Activated T-helper 2 cell treated with anti-CD3 and anti-CD28 coated beads, Interferon-gamma antibody, Interleukin-2, Interleukin-4, amounts not matched to agents 10 μg/mL and 5 μg/mL and 100 μg/mL, durations not matched to agents 14 hours and 24 hours and 36 hours (primary cell): ENCODE measurements around the gene AIDA. TPM values are rescaled to one million over a fixed set of nuclear protein-coding genes. Genes with fewer than 3 reads are reported as not detected.
A peak's percentile ranks its signal among the peaks of the same experiment; 100 is the strongest.
"Not testable (repeated sequence)": the region's sequence is repeated elsewhere in the genome, so short reads cannot be mapped to it uniquely, and the experiment has no call there.

Experiments
- DNase-seq: peaks from one replicate; pipeline ENCODE4 v3.0.0; 2021; ENCODE audit warnings: low spot score
- H3K27ac Mint-ChIP-seq: one replicate; pipeline ENCODE4 v1.8.0; 2021; ENCODE audit warnings: mixed read lengths
- H3K27me3 Mint-ChIP-seq: one replicate; pipeline ENCODE4 v1.8.0; 2021; ENCODE audit warnings: low read depth, mixed read lengths
- H3K36me3 Mint-ChIP-seq: one replicate; pipeline ENCODE4 v1.8.0; 2021; ENCODE audit warnings: low read depth, mixed read lengths
- H3K4me1 Mint-ChIP-seq: one replicate; pipeline ENCODE4 v1.8.0; 2021; ENCODE audit warnings: low read depth, mixed read lengths
- H3K4me3 Mint-ChIP-seq: one replicate; pipeline ENCODE4 v1.8.0; 2021; ENCODE audit warnings: low read depth, mild to moderate bottlenecking, moderate library complexity, mixed read lengths
- H3K9me3 Mint-ChIP-seq: one replicate; pipeline ENCODE4 v1.8.0; 2021; ENCODE audit warnings: mixed read lengths
- intact Hi-C: fragments of 100-400 bp; cut with micrococcal nuclease; formaldehyde crosslinking; loops from one replicate; pipeline ENCODE4 v1.15.1; 2023
- total RNA-seq: library from RNA; stranded (reverse); gene quantifications from 2 replicates; pipeline ENCODE4 v1.2.3, GENCODE V29; 2022

The AIDA gene
- 41.9 and 45.7 TPM in 2 replicates for total RNA-seq

- peaks cover 33% of the 10 kb centered on the region for H3K4me1 Mint-ChIP-seq
- intact Hi-C loops: loop anchor here (1.0 to 5.0 kb wide), 6 partner anchors 59 to 247 kb away; partner anchors contain the start of genes MIA3 and TAF1A
- peak within 1 kb of the TSS; percentile 97 for H3K27ac Mint-ChIP-seq
- H3K27me3 Mint-ChIP-seq: no peaks in the 10 kb centered on the region
- peak within 1 kb of the TSS; percentile 99 for H3K4me3 Mint-ChIP-seq
- DNase-seq: peak; percentile 92
- peaks cover 50% of the 10 kb centered on the region for H3K36me3 Mint-ChIP-seq
- no peaks in the 10 kb centered on the region for H3K9me3 Mint-ChIP-seq
These were observed at the start of gene AIDA, which contains the start of gene BROX for GRCh38 chr1:222712253-222713090. Gene AIDA (minus strand): TSS chr1:222712491. CDS start chr1:222712317, 174 bp downstream. Gene BROX (plus strand): TSS chr1:222712564. CDS start chr1:222715700, 3,136 bp downstream.

GRCh38 chr1:222761083-222761482 is 48.8 kb upstream of the AIDA start:
- H3K9me3 Mint-ChIP-seq: peaks cover 4% of the 10 kb centered on the region
- DNase-seq: no peak
- H3K36me3 Mint-ChIP-seq: no peaks in the 10 kb centered on the region
- no peaks in the 10 kb centered on the region for H3K4me1 Mint-ChIP-seq
- H3K27ac Mint-ChIP-seq: no peak overlapping the region
- intact Hi-C loops: no loop called here
- peaks cover 12% of the 10 kb centered on the region for H3K27me3 Mint-ChIP-seq
- H3K4me3 Mint-ChIP-seq: no peak overlapping the region

- no peaks in the 10 kb centered on the region for H3K36me3 Mint-ChIP-seq
- no peak for DNase-seq
- no peaks in the 10 kb centered on the region for H3K4me1 Mint-ChIP-seq
- no peak overlapping the region for H3K27ac Mint-ChIP-seq
- H3K4me3 Mint-ChIP-seq: no peak overlapping the region
- peaks cover 4% of the 10 kb centered on the region for H3K9me3 Mint-ChIP-seq
- intact Hi-C loops: no loop called here
- H3K27me3 Mint-ChIP-seq: peaks cover 14% of the 10 kb centered on the region
These were observed 47.3 kb upstream of the AIDA start for GRCh38 chr1:222759451-222760035.

GRCh38 chr1:222757646-222758268 is 45.5 kb upstream of the AIDA start:
- intact Hi-C loops: no loop called here
- Mint-ChIP-seq H3K27me3 (peaks cover 11% of the 10 kb centered on the region), H3K9me3 (peaks cover 4% of the 10 kb centered on the region), H3K27ac (no peak overlapping the region), H3K36me3 (no peaks in the 10 kb centered on the region), H3K4me1 (no peaks in the 10 kb centered on the region), H3K4me3 (no peak overlapping the region)
- DNase-seq: no peak

GRCh38 chr1:222754366-222755139 is 42.3 kb upstream of the AIDA start:
- Mint-ChIP-seq H3K27me3 (peaks cover 9% of the 10 kb centered on the region), H3K27ac (no peak overlapping the region), H3K36me3 (no peaks in the 10 kb centered on the region), H3K4me3 (no peak overlapping the region), H3K9me3 (no peaks in the 10 kb centered on the region), H3K4me1 (no peaks in the 10 kb centered on the region)
- intact Hi-C loops: no loop called here
- no peak for DNase-seq

GRCh38 chr1:222751255-222751654 is 39.0 kb upstream of the AIDA start:
- Mint-ChIP-seq H3K9me3 (no peaks in the 10 kb centered on the region), H3K27ac (no peak overlapping the region), H3K4me1 (no peaks in the 10 kb centered on the region), H3K27me3 (peaks cover 16% of the 10 kb centered on the region), H3K36me3 (no peaks in the 10 kb centered on the region), H3K4me3 (no peak overlapping the region)
- no peak for DNase-seq
- intact Hi-C loops: no loop called here

- no peaks in the 10 kb centered on the region for H3K9me3 Mint-ChIP-seq
These were observed 38.4 kb upstream of the AIDA start for GRCh38 chr1:222750651-222751050.

GRCh38 chr1:222749927-222750326 is 37.6 kb upstream of the AIDA start:
- peaks cover 18% of the 10 kb centered on the region for H3K27me3 Mint-ChIP-seq
- no peak overlapping the region for H3K4me3 Mint-ChIP-seq
- intact Hi-C loops: no loop called here
- DNase-seq: no peak
- H3K9me3 Mint-ChIP-seq: no peaks in the 10 kb centered on the region
- H3K36me3 Mint-ChIP-seq: no peaks in the 10 kb centered on the region
- no peaks in the 10 kb centered on the region for H3K4me1 Mint-ChIP-seq
- no peak overlapping the region for H3K27ac Mint-ChIP-seq

More at GRCh38 chr1:222750651-222751050, 38.4 kb upstream of the AIDA start:
- peaks cover 19% of the 10 kb centered on the region for H3K27me3 Mint-ChIP-seq
- no peak for DNase-seq
- H3K36me3 Mint-ChIP-seq: no peaks in the 10 kb centered on the region
- intact Hi-C loops: no loop called here
- no peaks in the 10 kb centered on the region for H3K4me1 Mint-ChIP-seq
- no peak overlapping the region for H3K4me3 Mint-ChIP-seq
- no peak overlapping the region for H3K27ac Mint-ChIP-seq

GRCh38 chr1:222741630-222742457 is 29.6 kb upstream of the AIDA start:
- H3K4me3 Mint-ChIP-seq, H3K27me3 Mint-ChIP-seq, H3K27ac Mint-ChIP-seq, H3K36me3 Mint-ChIP-seq, H3K9me3 Mint-ChIP-seq, intact Hi-C loops, H3K4me1 Mint-ChIP-seq, DNase-seq: not testable (repeated sequence)

- intact Hi-C loops: loop anchor here (5.0 kb wide), 1 partner anchor 342 kb away; no protein-coding TSS in a partner anchor
- Mint-ChIP-seq H3K4me1 (no peaks in the 10 kb centered on the region), H3K4me3 (no peak overlapping the region), H3K27ac (no peak overlapping the region), H3K27me3 (no peaks in the 10 kb centered on the region), H3K36me3 (peaks cover 4% of the 10 kb centered on the region), H3K9me3 (no peaks in the 10 kb centered on the region)
- no peak for DNase-seq
These were observed 27.6 kb upstream of the AIDA start for GRCh38 chr1:222739929-222740328.

GRCh38 chr1:222739465-222739864 is 27.2 kb upstream of the AIDA start:
- DNase-seq: no peak
- Mint-ChIP-seq H3K9me3 (no peaks in the 10 kb centered on the region), H3K27me3 (no peaks in the 10 kb centered on the region), H3K36me3 (peaks cover 7% of the 10 kb centered on the region), H3K4me3 (no peak overlapping the region), H3K4me1 (no peaks in the 10 kb centered on the region), H3K27ac (no peak overlapping the region)
- intact Hi-C loops: loop anchor here (5.0 kb wide), 1 partner anchor 343 kb away; no protein-coding TSS in a partner anchor
